Measurements from ENCODE around the gene MAN2A1. TPM values are rescaled to one million over a fixed set of nuclear protein-coding genes. Genes with fewer than 3 reads are reported as not detected.

MAN2A1 gene
- total RNA-seq, 2 donors from 2014 or later, result 60.7 to 62.1 TPM

GRCh38 chr5:109690242-109690974, 681 bp downstream of the MAN2A1 start:
- no peaks in the 10 kb centered on the region for H3K4me1 ChIP-seq (ENCODE audit: control insufficient read depth, insufficient read depth, low read length)
- H3K27me3 Mint-ChIP-seq (ENCODE audit: insufficient read depth), result peaks cover 10% of the 10 kb centered on the region
- peaks cover 14% of the 10 kb centered on the region for H3K9me3 Mint-ChIP-seq
- peak overlapping the region; percentile 92 for H3K4me3 ChIP-seq (ENCODE audit: low read length)
- peak; percentile 77 for DNase-seq
- peaks cover 46% of the 10 kb centered on the region for H3K4me1 Mint-ChIP-seq
- peak overlapping the region; percentile 93 for H3K27ac ChIP-seq (ENCODE audit: low read depth, low read length)
- peak overlapping the region; percentile 79 for H3K27ac Mint-ChIP-seq
- H3K9ac ChIP-seq (ENCODE audit: extremely low read depth, low read length, poor library complexity, severe bottlenecking), result peak overlapping the region; percentile 62
- H3K9me3 ChIP-seq (ENCODE audit: control insufficient read depth, low read length), result peaks cover 18% of the 10 kb centered on the region
- no peaks in the 10 kb centered on the region for H3K27me3 ChIP-seq (ENCODE audit: control insufficient read depth, insufficient read depth, low read length, poor library complexity, severe bottlenecking)
- H3K36me3 Mint-ChIP-seq (ENCODE audit: low read depth), result no peaks in the 10 kb centered on the region
- no peaks in the 10 kb centered on the region for H3K36me3 ChIP-seq (ENCODE audit: control insufficient read depth, insufficient read depth, low read length)
- TF ChIP-seq, protein P1, sequence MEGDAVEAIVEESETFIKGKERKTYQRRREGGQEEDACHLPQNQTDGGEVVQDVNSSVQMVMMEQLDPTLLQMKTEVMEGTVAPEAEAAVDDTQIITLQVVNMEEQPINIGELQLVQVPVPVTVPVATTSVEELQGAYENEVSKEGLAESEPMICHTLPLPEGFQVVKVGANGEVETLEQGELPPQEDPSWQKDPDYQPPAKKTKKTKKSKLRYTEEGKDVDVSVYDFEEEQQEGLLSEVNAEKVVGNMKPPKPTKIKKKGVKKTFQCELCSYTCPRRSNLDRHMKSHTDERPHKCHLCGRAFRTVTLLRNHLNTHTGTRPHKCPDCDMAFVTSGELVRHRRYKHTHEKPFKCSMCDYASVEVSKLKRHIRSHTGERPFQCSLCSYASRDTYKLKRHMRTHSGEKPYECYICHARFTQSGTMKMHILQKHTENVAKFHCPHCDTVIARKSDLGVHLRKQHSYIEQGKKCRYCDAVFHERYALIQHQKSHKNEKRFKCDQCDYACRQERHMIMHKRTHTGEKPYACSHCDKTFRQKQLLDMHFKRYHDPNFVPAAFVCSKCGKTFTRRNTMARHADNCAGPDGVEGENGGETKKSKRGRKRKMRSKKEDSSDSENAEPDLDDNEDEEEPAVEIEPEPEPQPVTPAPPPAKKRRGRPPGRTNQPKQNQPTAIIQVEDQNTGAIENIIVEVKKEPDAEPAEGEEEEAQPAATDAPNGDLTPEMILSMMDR (conservative IDR thresholded peaks at IDR 0.05), result no peak
- 0% methylated on average over 30 to 71 of the region's 71 CpGs for WGBS, 2 experiments (ENCODE audit: insufficient coverage in 1 of 2, insufficient read length in 1 of 2)
- peak overlapping the region; percentile 80 for H3K4me3 Mint-ChIP-seq

DNA sequence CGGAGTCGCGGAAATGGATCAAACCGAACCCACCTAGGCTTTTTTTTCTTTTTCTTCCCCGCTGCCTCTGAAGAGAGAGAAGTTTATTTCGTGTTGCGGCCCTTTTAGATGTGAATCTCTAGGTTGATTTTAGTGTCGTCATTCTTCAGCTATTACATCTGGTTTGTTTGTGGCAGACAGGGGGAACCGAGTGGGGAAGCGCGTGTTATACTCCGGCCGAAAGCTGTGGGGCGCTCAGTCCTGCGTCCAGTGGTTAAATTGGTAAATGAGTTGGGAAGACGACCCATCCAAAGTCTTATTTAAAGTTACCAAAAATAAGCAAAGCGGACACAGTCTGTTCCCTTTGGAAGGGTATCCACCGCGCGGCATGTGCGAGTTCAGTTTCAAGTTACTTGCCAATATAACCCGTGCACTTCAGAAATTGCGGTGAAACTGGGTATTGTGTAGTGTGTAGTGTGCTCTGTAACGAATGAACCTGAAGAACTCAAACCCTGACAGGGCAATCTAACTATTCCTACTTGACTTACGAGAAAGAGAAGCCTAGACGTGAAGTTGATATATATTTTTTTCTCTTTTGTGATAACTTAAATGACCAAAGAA, 1.3 kb downstream of the MAN2A1 start:
- H3K9me3 Mint-ChIP-seq, result peaks cover 14% of the 10 kb centered on the region
- no peaks in the 10 kb centered on the region for H3K36me3 Mint-ChIP-seq (ENCODE audit: low read depth)
- H3K4me3 Mint-ChIP-seq, result peak overlapping the region; percentile 80
- peaks cover 45% of the 10 kb centered on the region for H3K4me1 Mint-ChIP-seq
- peak overlapping the region; percentile 84 for H3K27ac Mint-ChIP-seq
- 0 to 1% methylated on average over 1 to 26 of the region's 26 CpGs for WGBS, 2 experiments (ENCODE audit: insufficient coverage in 1 of 2, insufficient read length in 1 of 2)
- TF ChIP-seq, protein P1 (conservative IDR thresholded peaks at IDR 0.05), result peak; percentile 74
- peaks cover 10% of the 10 kb centered on the region for H3K27me3 Mint-ChIP-seq (ENCODE audit: insufficient read depth)
- Histone ChIP-seq H3K4me3 (ENCODE audit: low read length) (peak overlapping the region; percentile 92), H3K27ac (ENCODE audit: low read depth, low read length) (no peak overlapping the region), H3K9ac (ENCODE audit: extremely low read depth, low read length, poor library complexity, severe bottlenecking) (peak overlapping the region; percentile 62), H3K9me3 (ENCODE audit: control insufficient read depth, low read length) (peaks cover 18% of the 10 kb centered on the region), H3K27me3 (ENCODE audit: control insufficient read depth, insufficient read depth, low read length, poor library complexity, severe bottlenecking) (no peaks in the 10 kb centered on the region), H3K36me3 (ENCODE audit: control insufficient read depth, insufficient read depth, low read length) (no peaks in the 10 kb centered on the region), H3K4me1 (ENCODE audit: control insufficient read depth, insufficient read depth, low read length) (no peaks in the 10 kb centered on the region)
- peak; percentile 72 for DNase-seq

DNA sequence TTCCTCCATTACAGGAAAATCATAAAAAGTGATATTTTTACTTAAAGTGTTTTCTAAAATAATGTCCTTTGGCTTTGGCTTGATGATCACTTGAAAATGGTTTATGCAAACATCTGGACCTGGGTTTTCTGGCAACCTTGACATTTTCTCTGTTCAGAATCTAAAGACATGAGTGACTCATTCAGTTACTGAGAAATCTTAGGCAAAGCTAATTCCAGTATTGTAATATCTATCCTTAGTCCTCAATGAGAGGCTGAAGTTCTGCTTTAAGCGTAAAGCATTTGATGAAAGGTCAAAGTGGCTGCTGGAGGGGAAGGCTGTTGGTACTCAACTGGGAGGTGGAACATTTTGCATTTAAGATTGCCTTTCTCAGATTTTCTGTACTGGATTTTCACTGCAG, 2.3 kb downstream of the MAN2A1 start:
- Mint-ChIP-seq H3K9me3 (peaks cover 14% of the 10 kb centered on the region), H3K4me3 (peak overlapping the region; percentile 80), H3K27ac (no peak overlapping the region), H3K27me3 (ENCODE audit: insufficient read depth) (peaks cover 10% of the 10 kb centered on the region), H3K36me3 (ENCODE audit: low read depth) (no peaks in the 10 kb centered on the region), H3K4me1 (peaks cover 53% of the 10 kb centered on the region)
- WGBS, 2 experiments (ENCODE audit: insufficient coverage in 1 of 2, insufficient read length in 1 of 2), result 88% methylated on average over 1 of the region's 1 CpG
- Histone ChIP-seq H3K27ac (ENCODE audit: low read depth, low read length) (no peak overlapping the region), H3K9ac (ENCODE audit: extremely low read depth, low read length, poor library complexity, severe bottlenecking) (peak overlapping the region; percentile 62), H3K9me3 (ENCODE audit: control insufficient read depth, low read length) (peaks cover 18% of the 10 kb centered on the region), H3K4me1 (ENCODE audit: control insufficient read depth, insufficient read depth, low read length) (no peaks in the 10 kb centered on the region), H3K27me3 (ENCODE audit: control insufficient read depth, insufficient read depth, low read length, poor library complexity, severe bottlenecking) (no peaks in the 10 kb centered on the region), H3K4me3 (ENCODE audit: low read length) (peak overlapping the region; percentile 92), H3K36me3 (ENCODE audit: control insufficient read depth, insufficient read depth, low read length) (no peaks in the 10 kb centered on the region)
- DNase-seq, result no peak
- TF ChIP-seq, protein P1 (conservative IDR thresholded peaks at IDR 0.05), result no peak
